ENCODE data around the gene CLASP1.
A peak's percentile ranks its signal among the peaks of the same experiment; 100 is the strongest.

The CLASP1 gene

GRCh38 chr2:121429119-121429903 lies 220.0 kb downstream of the CLASP1 start:
- DNase-seq (no peak), ATAC-seq (no peak)
- H3K27me3 Mint-ChIP-seq, result no peaks in the 10 kb centered on the region
- no peak overlapping the region for H3K4me3 Mint-ChIP-seq
- H3K4me1 Mint-ChIP-seq, result no peaks in the 10 kb centered on the region
- no peak overlapping the region for H3K27ac Mint-ChIP-seq
- H3K9me3 Mint-ChIP-seq, result no peaks in the 10 kb centered on the region
- peaks cover 27% of the 10 kb centered on the region for H3K36me3 Mint-ChIP-seq (ENCODE audit: low read depth)

- DNase-seq (no peak), ATAC-seq (no peak)
- no peaks in the 10 kb centered on the region for H3K9me3 Mint-ChIP-seq
- no peaks in the 10 kb centered on the region for H3K27me3 Mint-ChIP-seq
- peaks cover 35% of the 10 kb centered on the region for H3K36me3 Mint-ChIP-seq (ENCODE audit: low read depth)
- no peaks in the 10 kb centered on the region for H3K4me1 Mint-ChIP-seq
- H3K4me3 Mint-ChIP-seq, result no peak overlapping the region
- H3K27ac Mint-ChIP-seq, result no peak overlapping the region
Measured at GRCh38 chr2:121427187-121427689, 222.0 kb downstream of the CLASP1 start.

GRCh38 chr2:121420486-121420885 lies 228.8 kb downstream of the CLASP1 start:
- Mint-ChIP-seq H3K36me3 (ENCODE audit: low read depth) (peaks cover 29% of the 10 kb centered on the region), H3K4me1 (no peaks in the 10 kb centered on the region), H3K27me3 (no peaks in the 10 kb centered on the region), H3K27ac (no peak overlapping the region), H3K9me3 (no peaks in the 10 kb centered on the region), H3K4me3 (no peak overlapping the region)
- ATAC-seq, result no peak
- no peak for DNase-seq

- H3K36me3 Mint-ChIP-seq (ENCODE audit: low read depth), result peaks cover 27% of the 10 kb centered on the region
- no peaks in the 10 kb centered on the region for H3K9me3 Mint-ChIP-seq
- no peak overlapping the region for H3K4me3 Mint-ChIP-seq
- DNase-seq (no peak), ATAC-seq (no peak)
- H3K27me3 Mint-ChIP-seq, result no peaks in the 10 kb centered on the region
- no peaks in the 10 kb centered on the region for H3K4me1 Mint-ChIP-seq
- no peak overlapping the region for H3K27ac Mint-ChIP-seq
Measured at GRCh38 chr2:121419081-121419699, 230.1 kb downstream of the CLASP1 start.

- no peaks in the 10 kb centered on the region for H3K9me3 Mint-ChIP-seq
- H3K4me3 Mint-ChIP-seq, result no peak overlapping the region
- DNase-seq (no peak), ATAC-seq (no peak)
- H3K27me3 Mint-ChIP-seq, result no peaks in the 10 kb centered on the region
- H3K27ac Mint-ChIP-seq, result peak overlapping the region; percentile 7
- peaks cover 22% of the 10 kb centered on the region for H3K36me3 Mint-ChIP-seq (ENCODE audit: low read depth)
- H3K4me1 Mint-ChIP-seq, result no peaks in the 10 kb centered on the region
Measured at GRCh38 chr2:121418494-121419058, 230.7 kb downstream of the CLASP1 start.

- peaks cover 22% of the 10 kb centered on the region for H3K36me3 Mint-ChIP-seq (ENCODE audit: low read depth)
- no peaks in the 10 kb centered on the region for H3K27me3 Mint-ChIP-seq
- no peaks in the 10 kb centered on the region for H3K4me1 Mint-ChIP-seq
- no peak overlapping the region for H3K27ac Mint-ChIP-seq
- ATAC-seq (no peak), DNase-seq (no peak)
- no peak overlapping the region for H3K4me3 Mint-ChIP-seq
- no peaks in the 10 kb centered on the region for H3K9me3 Mint-ChIP-seq
Measured at GRCh38 chr2:121417826-121418225, 231.4 kb downstream of the CLASP1 start.

- Mint-ChIP-seq H3K27ac (no peak overlapping the region), H3K27me3 (no peaks in the 10 kb centered on the region), H3K36me3 (ENCODE audit: low read depth) (peaks cover 20% of the 10 kb centered on the region), H3K4me3 (no peak overlapping the region), H3K9me3 (no peaks in the 10 kb centered on the region), H3K4me1 (no peaks in the 10 kb centered on the region)
- DNase-seq (no peak), ATAC-seq (no peak)
Measured at GRCh38 chr2:121415727-121416126, 233.5 kb downstream of the CLASP1 start.

GRCh38 chr2:121412349-121412748 lies 236.9 kb downstream of the CLASP1 start:
- no peaks in the 10 kb centered on the region for H3K27me3 Mint-ChIP-seq
- H3K9me3 Mint-ChIP-seq, result no peaks in the 10 kb centered on the region
- H3K4me3 Mint-ChIP-seq, result no peak overlapping the region
- H3K27ac Mint-ChIP-seq, result no peak overlapping the region
- DNase-seq, result no peak
- no peak for ATAC-seq
- H3K4me1 Mint-ChIP-seq, result no peaks in the 10 kb centered on the region
- peaks cover 22% of the 10 kb centered on the region for H3K36me3 Mint-ChIP-seq (ENCODE audit: low read depth)

- H3K36me3 Mint-ChIP-seq (ENCODE audit: low read depth), result peaks cover 11% of the 10 kb centered on the region
- H3K27ac Mint-ChIP-seq, result no peak overlapping the region
- no peak overlapping the region for H3K4me3 Mint-ChIP-seq
- no peak for DNase-seq
- H3K4me1 Mint-ChIP-seq, result no peaks in the 10 kb centered on the region
- H3K9me3 Mint-ChIP-seq, result no peaks in the 10 kb centered on the region
- no peak for ATAC-seq
- no peaks in the 10 kb centered on the region for H3K27me3 Mint-ChIP-seq
Measured at GRCh38 chr2:121409966-121410365, 239.3 kb downstream of the CLASP1 start.

- peaks cover 13% of the 10 kb centered on the region for H3K36me3 Mint-ChIP-seq (ENCODE audit: low read depth)
- no peaks in the 10 kb centered on the region for H3K9me3 Mint-ChIP-seq
- DNase-seq (no peak), ATAC-seq (no peak)
- H3K4me3 Mint-ChIP-seq, result no peak overlapping the region
- no peaks in the 10 kb centered on the region for H3K4me1 Mint-ChIP-seq
- H3K27ac Mint-ChIP-seq, result no peak overlapping the region
- no peaks in the 10 kb centered on the region for H3K27me3 Mint-ChIP-seq
Measured at GRCh38 chr2:121409388-121409787, 239.9 kb downstream of the CLASP1 start.

GRCh38 chr2:121408641-121409040 lies 240.6 kb downstream of the CLASP1 start:
- no peak for ATAC-seq
- no peak for DNase-seq
- Mint-ChIP-seq H3K4me3 (no peak overlapping the region), H3K27me3 (no peaks in the 10 kb centered on the region), H3K36me3 (ENCODE audit: low read depth) (peaks cover 17% of the 10 kb centered on the region), H3K27ac (no peak overlapping the region), H3K4me1 (no peaks in the 10 kb centered on the region), H3K9me3 (no peaks in the 10 kb centered on the region)

- Mint-ChIP-seq H3K36me3 (ENCODE audit: low read depth) (peaks cover 29% of the 10 kb centered on the region), H3K4me3 (no peak overlapping the region), H3K4me1 (peaks cover 2% of the 10 kb centered on the region), H3K27ac (no peak overlapping the region), H3K27me3 (no peaks in the 10 kb centered on the region), H3K9me3 (no peaks in the 10 kb centered on the region)
- ATAC-seq, result no peak
- DNase-seq, result no peak
Measured at GRCh38 chr2:121405233-121405632, 244.0 kb downstream of the CLASP1 start.

- no peaks in the 10 kb centered on the region for H3K9me3 Mint-ChIP-seq
- H3K27ac Mint-ChIP-seq, result no peak overlapping the region
- no peak for ATAC-seq
- peaks cover 2% of the 10 kb centered on the region for H3K4me1 Mint-ChIP-seq
- no peaks in the 10 kb centered on the region for H3K27me3 Mint-ChIP-seq
- H3K4me3 Mint-ChIP-seq, result no peak overlapping the region
- DNase-seq, result no peak
- peaks cover 42% of the 10 kb centered on the region for H3K36me3 Mint-ChIP-seq (ENCODE audit: low read depth)
Measured at GRCh38 chr2:121400201-121400600, 249.1 kb downstream of the CLASP1 start.

- Mint-ChIP-seq H3K27me3 (no peaks in the 10 kb centered on the region), H3K27ac (no peak overlapping the region)
Measured at GRCh38 chr2:121398853-121399252, 250.4 kb downstream of the CLASP1 start.

GRCh38 chr2:121390082-121390692 lies 259.1 kb downstream of the CLASP1 start:
- DNase-seq, result no peak
- H3K36me3 Mint-ChIP-seq (ENCODE audit: low read depth), result peaks cover 29% of the 10 kb centered on the region

More at GRCh38 chr2:121398853-121399252, 250.4 kb downstream of the CLASP1 start:
- Mint-ChIP-seq H3K9me3 (no peaks in the 10 kb centered on the region), H3K4me1 (peaks cover 2% of the 10 kb centered on the region), H3K4me3 (no peak overlapping the region), H3K36me3 (ENCODE audit: low read depth) (peaks cover 40% of the 10 kb centered on the region)
- ATAC-seq (no peak), DNase-seq (no peak)

More at GRCh38 chr2:121390082-121390692, 259.1 kb downstream of the CLASP1 start:
- peaks cover 2% of the 10 kb centered on the region for H3K4me1 Mint-ChIP-seq
- H3K4me3 Mint-ChIP-seq, result no peak overlapping the region
- no peaks in the 10 kb centered on the region for H3K9me3 Mint-ChIP-seq
- H3K27me3 Mint-ChIP-seq, result no peaks in the 10 kb centered on the region
- H3K27ac Mint-ChIP-seq, result no peak overlapping the region
- ATAC-seq, result no peak
